ENCODE results near the gene SEPTIN2. TPM values are rescaled to one million over a fixed set of nuclear protein-coding genes. Genes with fewer than 3 reads are reported as not detected.

The SEPTIN2 gene
- polyA plus RNA-seq, 1 donor from 2014 or later: 134 TPM

DNA sequence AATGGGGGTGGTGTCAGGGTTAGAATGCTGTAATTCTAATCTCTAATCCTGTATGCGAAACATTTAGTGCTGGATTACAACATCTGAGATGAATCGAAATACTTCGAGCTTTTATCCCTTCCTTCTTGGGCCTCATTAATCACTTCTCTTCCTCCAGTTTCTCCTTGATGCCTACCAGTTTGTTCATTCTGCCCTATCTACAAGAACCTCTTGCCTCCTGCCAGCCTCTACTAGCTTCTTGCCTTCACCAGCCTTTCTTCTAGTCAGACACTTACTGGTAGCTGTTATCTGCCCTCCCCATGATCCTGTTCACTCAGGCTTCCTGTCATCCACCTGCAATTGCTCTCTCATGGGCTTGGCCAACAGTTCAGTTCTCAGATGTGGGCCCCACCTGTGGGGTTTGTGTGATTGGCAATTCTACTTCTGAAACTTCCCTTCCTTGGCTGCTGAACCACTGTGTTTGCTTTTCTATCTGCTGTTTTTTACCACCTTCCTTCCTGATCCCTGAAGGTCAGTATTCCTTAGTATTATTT, 25.0 kb downstream of the SEPTIN2 start:
- Mint-ChIP-seq H3K4me1 (peaks cover 11 to 24% (median 18%) of the 10 kb centered on the region in 3 donors), H3K36me3 (peaks cover 6% of the 10 kb centered on the region), H3K27ac (peak overlapping the region in 1 of 3 donors; percentile 16), H3K4me3 (peak overlapping the region in 1 of 4 donors; percentile 76), H3K9me3 (peaks cover 0 to 1% (median 0%) of the 10 kb centered on the region in 3 donors), H3K27me3 (no peaks in the 10 kb centered on the region)

DNA sequence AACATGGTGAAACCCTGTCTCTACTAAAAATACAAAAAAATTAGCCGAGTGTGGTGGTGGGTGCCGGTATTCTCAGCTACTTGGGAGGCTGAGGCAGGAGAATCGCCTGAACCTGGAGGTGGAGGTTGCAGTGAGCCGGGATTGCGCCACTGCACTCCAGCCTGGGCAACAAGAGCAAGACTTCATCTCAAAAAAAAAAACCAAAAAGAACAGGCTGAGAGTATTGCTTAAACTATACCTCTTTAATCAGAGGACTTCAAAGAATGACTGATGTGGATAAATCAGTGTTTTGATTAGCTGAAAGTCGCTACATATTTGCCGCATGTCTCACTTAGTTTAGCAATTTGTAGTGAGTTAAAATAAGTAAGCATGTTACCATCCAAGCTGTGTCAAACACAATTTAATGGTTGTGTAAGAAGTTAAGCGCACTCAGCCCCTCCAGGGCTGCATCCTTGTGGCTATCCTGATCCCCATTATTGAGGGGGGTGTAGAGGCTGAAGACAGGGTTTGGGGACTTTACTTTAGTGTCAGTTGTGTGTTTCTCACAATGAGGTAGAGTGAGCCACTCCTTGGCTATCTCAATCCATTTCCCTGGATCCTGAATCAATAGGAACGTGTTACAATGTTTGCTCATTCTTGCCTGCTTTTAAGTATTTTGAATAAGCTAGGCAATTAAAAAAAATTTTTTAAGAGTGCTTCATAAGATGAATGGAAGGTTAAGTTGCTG, 29.4 kb downstream of the SEPTIN2 start:
- Mint-ChIP-seq H3K4me1 (peaks cover 4 to 10% (median 8%) of the 10 kb centered on the region in 3 donors), H3K4me3 (no peak overlapping the region), H3K27ac (no peak overlapping the region), H3K27me3 (no peaks in the 10 kb centered on the region), H3K9me3 (peaks cover 0 to 1% (median 0%) of the 10 kb centered on the region in 3 donors), H3K36me3 (peaks cover 3% of the 10 kb centered on the region)

- Mint-ChIP-seq H3K9me3 (no peaks in the 10 kb centered on the region), H3K36me3 (peaks cover 8% of the 10 kb centered on the region), H3K27me3 (no peaks in the 10 kb centered on the region), H3K4me3 (no peak overlapping the region), H3K27ac (peak overlapping the region in 1 of 3 donors; percentile 59), H3K4me1 (peaks cover 0 to 2% (median 0%) of the 10 kb centered on the region in 3 donors)
Measured at GRCh38 chr2:241349941-241350340, 34.2 kb downstream of the SEPTIN2 start.

- Mint-ChIP-seq H3K27me3 (no peaks in the 10 kb centered on the region), H3K4me1 (peaks cover 0 to 2% (median 0%) of the 10 kb centered on the region in 3 donors), H3K27ac (no peak overlapping the region), H3K4me3 (no peak overlapping the region), H3K36me3 (peaks cover 8% of the 10 kb centered on the region), H3K9me3 (no peaks in the 10 kb centered on the region)
Measured at GRCh38 chr2:241350530-241350877, 34.8 kb downstream of the SEPTIN2 start.

GRCh38 chr2:241350878-241351639, 35.3 kb downstream of the SEPTIN2 start:
- Mint-ChIP-seq H3K4me3 (no peak overlapping the region), H3K9me3 (no peaks in the 10 kb centered on the region), H3K27me3 (no peaks in the 10 kb centered on the region), H3K4me1 (peaks cover 0 to 2% (median 0%) of the 10 kb centered on the region in 3 donors), H3K36me3 (peaks cover 4% of the 10 kb centered on the region), H3K27ac (no peak overlapping the region)

GRCh38 chr2:241351640-241352031, 35.9 kb downstream of the SEPTIN2 start:
- no peaks in the 10 kb centered on the region for H3K27me3 Mint-ChIP-seq
- H3K36me3 Mint-ChIP-seq: peaks cover 4% of the 10 kb centered on the region
- H3K4me3 Mint-ChIP-seq: no peak overlapping the region

DNA sequence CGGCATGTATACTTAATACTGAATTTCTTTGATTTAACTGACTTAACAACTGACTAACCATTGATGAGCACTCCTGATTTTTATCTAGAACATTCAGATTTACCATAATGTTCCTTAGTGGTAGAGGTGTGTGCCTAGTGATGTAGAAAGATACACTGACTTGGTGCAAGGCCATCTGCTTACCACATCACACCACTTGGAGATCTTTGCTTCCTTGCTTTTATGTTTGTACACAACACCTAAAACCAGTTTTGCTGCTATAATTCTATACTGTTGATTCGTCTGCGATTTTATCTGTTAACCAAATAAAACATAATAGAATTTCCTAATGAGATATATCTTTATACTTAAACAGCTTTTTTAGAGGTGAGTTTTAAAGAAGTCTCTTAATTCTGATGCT, 36.5 kb downstream of the SEPTIN2 start:
- no peak overlapping the region for H3K27ac Mint-ChIP-seq
- no peak overlapping the region for H3K4me3 Mint-ChIP-seq
- H3K9me3 Mint-ChIP-seq: no peaks in the 10 kb centered on the region
- peaks cover 4 to 7% (median 4%) of the 10 kb centered on the region in 3 donors for H3K4me1 Mint-ChIP-seq
- H3K36me3 Mint-ChIP-seq: peaks cover 4% of the 10 kb centered on the region
- H3K27me3 Mint-ChIP-seq: no peaks in the 10 kb centered on the region

More at GRCh38 chr2:241351640-241352031, 35.9 kb downstream of the SEPTIN2 start:
- Mint-ChIP-seq H3K27ac (no peak overlapping the region), H3K4me1 (peaks cover 0 to 2% (median 0%) of the 10 kb centered on the region in 3 donors), H3K9me3 (no peaks in the 10 kb centered on the region)

DNA sequence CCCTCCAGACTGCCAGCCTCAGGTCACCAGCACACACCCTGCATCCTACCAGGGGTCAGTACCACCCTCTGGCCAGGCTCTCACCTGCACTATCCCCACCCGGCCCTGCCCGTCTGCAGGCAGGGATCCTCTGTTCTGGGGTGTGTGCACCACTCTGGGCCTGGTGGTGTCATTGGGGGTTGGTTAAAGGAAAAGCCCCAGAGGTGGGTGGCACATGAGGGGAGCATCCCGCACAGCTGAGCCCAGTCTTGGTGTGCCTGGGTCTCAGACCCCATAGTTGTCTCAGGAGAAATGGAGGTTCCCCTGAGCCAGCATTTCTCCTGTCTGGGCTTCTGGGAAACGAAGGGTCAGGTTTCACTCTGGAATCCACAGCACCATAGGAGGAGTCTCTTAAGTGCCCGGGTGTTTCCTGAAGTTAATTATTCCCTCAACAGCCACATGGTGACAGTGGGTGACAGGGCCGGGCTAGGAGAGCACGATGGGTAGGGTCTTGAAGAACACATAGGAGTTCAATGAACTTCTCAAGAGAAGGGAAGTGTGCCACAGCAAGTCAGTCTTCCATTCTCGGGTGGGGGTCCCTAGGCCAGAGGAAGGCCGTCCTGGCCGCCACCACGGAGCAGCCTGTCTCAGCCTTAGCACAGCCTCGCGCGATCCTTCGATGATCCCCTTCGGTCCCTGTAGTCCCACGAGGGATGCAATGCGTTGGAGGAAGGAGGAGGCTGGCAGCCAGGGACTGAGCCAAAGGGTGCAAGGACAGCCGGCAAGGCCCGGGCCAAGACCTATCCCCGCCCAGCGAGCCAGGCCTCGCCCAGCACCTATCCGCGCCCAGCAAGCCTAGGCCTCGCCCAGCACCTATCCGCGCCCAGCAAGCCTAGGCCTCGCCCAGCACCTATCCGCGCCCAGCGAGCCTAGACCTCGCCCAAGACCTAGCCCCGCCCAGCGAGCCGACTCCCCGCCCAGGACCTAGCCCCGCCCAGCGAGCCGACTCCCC, 39.2 kb downstream of the SEPTIN2 start:
- Mint-ChIP-seq H3K4me1 (peaks cover 21 to 28% (median 28%) of the 10 kb centered on the region in 3 donors), H3K36me3 (peaks cover 4% of the 10 kb centered on the region), H3K9me3 (no peaks in the 10 kb centered on the region), H3K4me3 (peak overlapping the region in 3 of 4 donors; percentile 15 to 39 (median 37)), H3K27ac (peak overlapping the region in 1 of 3 donors; percentile 53), H3K27me3 (peaks cover 2% of the 10 kb centered on the region)

DNA sequence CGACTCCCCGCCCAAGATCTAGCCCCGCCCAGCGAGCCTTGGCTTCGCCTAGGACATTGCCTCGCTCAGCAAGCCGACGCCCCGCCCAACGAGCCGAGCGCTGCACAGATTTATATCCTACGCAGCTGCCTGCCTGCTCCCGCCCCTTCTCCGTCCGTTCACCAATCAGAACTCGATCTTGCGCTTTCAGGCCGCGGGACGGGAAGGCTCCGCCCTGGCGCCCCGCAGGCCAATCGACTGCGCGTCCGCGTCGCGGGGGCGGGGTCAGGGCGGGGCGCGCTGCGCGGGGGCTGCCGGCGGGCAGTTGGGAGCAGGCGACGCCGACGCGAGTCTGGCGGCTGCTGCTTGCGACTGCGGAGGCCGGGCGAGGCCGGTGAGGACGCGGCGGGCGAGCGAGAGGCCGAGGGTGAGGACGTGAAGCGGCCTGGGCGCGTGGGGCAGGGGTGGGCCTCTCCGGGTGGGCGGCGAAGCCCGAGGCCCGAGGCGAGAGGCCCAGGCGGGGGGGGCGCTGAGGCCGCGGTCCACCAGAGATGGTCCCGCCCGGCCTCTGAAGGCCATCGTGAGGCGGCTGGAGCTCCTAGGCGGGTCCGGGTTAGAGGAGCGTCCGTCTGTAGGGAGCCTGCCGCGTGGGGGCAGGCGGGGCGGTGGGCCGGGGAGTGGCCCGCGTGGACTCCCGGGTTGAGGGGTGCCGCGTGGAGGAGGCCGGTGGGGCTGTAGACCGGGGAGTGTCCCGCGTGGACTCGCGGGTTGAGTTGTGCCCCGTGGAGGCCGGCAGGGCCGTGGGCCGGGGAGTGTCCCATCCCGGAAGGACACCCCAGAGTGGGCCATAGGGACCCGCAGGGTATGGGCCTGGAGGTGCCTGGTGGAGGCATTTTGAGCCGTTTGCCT, 40.5 kb downstream of the SEPTIN2 start, which contains the start of gene FARP2:
FARP2 (plus strand) TSS at position 303 of the 888 bp plus-strand sequence. CDS start 16,823 bp downstream, outside the sequence.
- H3K9me3 Mint-ChIP-seq: no peaks in the 10 kb centered on the region
- H3K27me3 Mint-ChIP-seq: peaks cover 2% of the 10 kb centered on the region
- peak within 1 kb of the TSS; percentile 86 to 97 (median 92) for H3K4me3 Mint-ChIP-seq
- H3K4me1 Mint-ChIP-seq: peaks cover 22 to 37% (median 33%) of the 10 kb centered on the region in 3 donors
- peak within 1 kb of the TSS; percentile 83 to 95 (median 89) for H3K27ac Mint-ChIP-seq
- no peaks in the 10 kb centered on the region for H3K36me3 Mint-ChIP-seq

DNA sequence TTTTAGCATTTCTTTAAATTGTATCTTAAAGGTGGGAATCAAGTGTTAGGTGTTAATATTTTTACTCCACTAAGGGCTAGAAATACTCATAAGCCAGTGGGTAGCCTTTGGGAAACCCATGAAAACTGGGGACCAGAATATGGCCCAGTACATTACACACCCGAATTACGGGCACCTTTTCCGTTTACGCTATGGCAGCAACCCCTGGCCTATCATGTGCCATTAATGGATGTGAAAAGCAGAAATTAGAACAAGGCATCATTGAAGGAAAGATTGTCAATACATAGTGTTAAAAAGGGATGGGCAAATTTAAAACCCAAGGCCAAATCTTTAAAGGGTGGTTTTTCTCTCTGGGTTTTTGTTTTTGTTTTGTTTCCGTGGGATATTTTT, 41.1 kb downstream of the SEPTIN2 start:
- Mint-ChIP-seq H3K36me3 (peaks cover 2% of the 10 kb centered on the region), H3K9me3 (no peaks in the 10 kb centered on the region), H3K4me1 (peaks cover 22 to 38% (median 33%) of the 10 kb centered on the region in 3 donors), H3K4me3 (peak overlapping the region; percentile 86 to 97 (median 90)), H3K27ac (peak overlapping the region; percentile 83 to 89 (median 86)), H3K27me3 (peaks cover 2% of the 10 kb centered on the region)

GRCh38 chr2:241357531-241357930, 41.8 kb downstream of the SEPTIN2 start:
- Mint-ChIP-seq H3K9me3 (no peaks in the 10 kb centered on the region), H3K27me3 (peaks cover 2% of the 10 kb centered on the region), H3K27ac (peak overlapping the region; percentile 83 to 89 (median 84)), H3K4me3 (peak overlapping the region; percentile 86 to 97 (median 90)), H3K4me1 (peaks cover 22 to 38% (median 33%) of the 10 kb centered on the region in 3 donors), H3K36me3 (peaks cover 2% of the 10 kb centered on the region)

DNA sequence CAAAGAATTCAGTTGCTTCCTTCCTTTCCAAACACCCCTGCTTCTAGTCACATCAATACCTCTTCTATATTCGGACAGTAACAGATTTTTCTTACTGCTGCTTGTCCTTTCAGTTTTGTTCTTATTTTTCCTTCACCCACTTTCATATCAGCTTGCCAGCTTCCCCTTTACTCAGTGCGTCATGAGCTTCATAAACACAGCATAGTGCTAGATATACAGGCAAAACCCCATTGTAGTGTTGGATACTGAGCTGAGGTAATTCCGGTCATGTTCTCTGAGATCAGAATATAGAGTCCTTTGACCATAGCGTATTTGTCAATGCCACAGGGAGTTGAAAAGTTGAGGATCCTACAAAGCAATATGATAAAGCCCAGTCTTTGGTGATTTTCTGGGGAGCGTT, 42.7 kb downstream of the SEPTIN2 start:
- H3K4me1 Mint-ChIP-seq: peaks cover 22 to 45% (median 35%) of the 10 kb centered on the region in 3 donors
- H3K36me3 Mint-ChIP-seq: peaks cover 4% of the 10 kb centered on the region
- H3K27me3 Mint-ChIP-seq: peaks cover 2% of the 10 kb centered on the region

GRCh38 chr2:241359481-241360045, 43.8 kb downstream of the SEPTIN2 start:
- H3K27me3 Mint-ChIP-seq: peaks cover 2% of the 10 kb centered on the region
- H3K27ac Mint-ChIP-seq: peak overlapping the region; percentile 36 to 92 (median 86)
- peaks cover 28 to 51% (median 40%) of the 10 kb centered on the region in 3 donors for H3K4me1 Mint-ChIP-seq
- H3K36me3 Mint-ChIP-seq: peaks cover 4% of the 10 kb centered on the region
- peak overlapping the region in 3 of 4 donors; percentile 63 to 75 (median 71) for H3K4me3 Mint-ChIP-seq
- no peaks in the 10 kb centered on the region for H3K9me3 Mint-ChIP-seq

More for the DNA sequence above, 42.7 kb downstream of the SEPTIN2 start:
- H3K9me3 Mint-ChIP-seq: no peaks in the 10 kb centered on the region
- H3K4me3 Mint-ChIP-seq: peak overlapping the region; percentile 63 to 76 (median 68)
- H3K27ac Mint-ChIP-seq: peak overlapping the region; percentile 41 to 88 (median 70)

All from IgD-negative memory B cell (primary cell).